ENCODE measurements around the gene MORN1. TPM values are rescaled to one million over a fixed set of nuclear protein-coding genes. Genes with fewer than 3 reads are reported as not detected.

The MORN1 gene
- polyA plus RNA-seq, 1 donor from 2014 or later: 10.9 TPM

DNA sequence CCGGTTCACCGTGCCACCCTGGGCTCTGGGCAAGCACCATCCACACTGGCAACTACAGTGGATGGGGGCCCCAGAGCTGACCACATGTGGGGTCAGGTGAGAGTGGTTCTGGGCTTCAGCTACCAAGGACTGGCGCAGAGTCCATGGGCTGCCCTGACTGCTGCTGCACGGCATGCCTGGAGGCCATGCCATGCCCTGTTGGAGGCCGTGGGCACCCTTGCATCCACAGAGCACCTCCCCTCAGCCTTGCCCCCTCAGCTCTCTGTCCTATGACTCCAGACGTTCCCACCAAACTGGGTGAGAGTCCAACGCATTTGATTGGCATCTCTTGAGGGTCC is 15.5 kb downstream of the MORN1 start:
- Histone ChIP-seq H3K4me3 (ENCODE audit: low read length) (no peak overlapping the region), H3K27me3 (ENCODE audit: insufficient read depth, low read depth, low read length) (no peaks in the 10 kb centered on the region), H3K9ac (ENCODE audit: low read length) (no peak overlapping the region), H3K27ac (ENCODE audit: low read length) (no peak overlapping the region), H3K9me3 (ENCODE audit: low read length) (no peaks in the 10 kb centered on the region), H2AFZ (ENCODE audit: low read depth, low read length) (no peak overlapping the region), H4K20me1 (ENCODE audit: insufficient read depth) (no peaks in the 10 kb centered on the region), H3K4me2 (ENCODE audit: low read length) (no peak overlapping the region), H3K79me2 (replicated peaks; ENCODE audit: insufficient read depth, low read length) (no peaks in the 10 kb centered on the region), H3F3A (ENCODE audit: insufficient read depth, low read length, poor library complexity, severe bottlenecking) (no peaks in the 10 kb centered on the region), H3K36me3 (ENCODE audit: insufficient read depth, low read length) (no peaks in the 10 kb centered on the region), H3K9me2 (ENCODE audit: insufficient read depth, low read length) (no peaks in the 10 kb centered on the region)
- TF ChIP-seq SMC3 (conservative IDR thresholded peaks at IDR 0.05; ENCODE audit: poor library complexity) (no peak), RAD21 (conservative IDR thresholded peaks at IDR 0.05) (no peak), MXI1 (conservative IDR thresholded peaks at IDR 0.05; ENCODE audit: poor library complexity, severe bottlenecking) (no peak), TAF1 (IDR thresholded peaks at IDR 0.05; ENCODE audit: low read depth) (no peak), EP300 (conservative IDR thresholded peaks at IDR 0.05; ENCODE audit: poor library complexity, severe bottlenecking) (no peak), EZH2 (IDR thresholded peaks at IDR 0.05; ENCODE audit: borderline replicate concordance, insufficient read depth, low read length, poor library complexity, severe bottlenecking) (no peak), POLR2AphosphoS5 (IDR thresholded peaks at IDR 0.05) (no peak)
- TF ChIP-seq, protein P1, sequence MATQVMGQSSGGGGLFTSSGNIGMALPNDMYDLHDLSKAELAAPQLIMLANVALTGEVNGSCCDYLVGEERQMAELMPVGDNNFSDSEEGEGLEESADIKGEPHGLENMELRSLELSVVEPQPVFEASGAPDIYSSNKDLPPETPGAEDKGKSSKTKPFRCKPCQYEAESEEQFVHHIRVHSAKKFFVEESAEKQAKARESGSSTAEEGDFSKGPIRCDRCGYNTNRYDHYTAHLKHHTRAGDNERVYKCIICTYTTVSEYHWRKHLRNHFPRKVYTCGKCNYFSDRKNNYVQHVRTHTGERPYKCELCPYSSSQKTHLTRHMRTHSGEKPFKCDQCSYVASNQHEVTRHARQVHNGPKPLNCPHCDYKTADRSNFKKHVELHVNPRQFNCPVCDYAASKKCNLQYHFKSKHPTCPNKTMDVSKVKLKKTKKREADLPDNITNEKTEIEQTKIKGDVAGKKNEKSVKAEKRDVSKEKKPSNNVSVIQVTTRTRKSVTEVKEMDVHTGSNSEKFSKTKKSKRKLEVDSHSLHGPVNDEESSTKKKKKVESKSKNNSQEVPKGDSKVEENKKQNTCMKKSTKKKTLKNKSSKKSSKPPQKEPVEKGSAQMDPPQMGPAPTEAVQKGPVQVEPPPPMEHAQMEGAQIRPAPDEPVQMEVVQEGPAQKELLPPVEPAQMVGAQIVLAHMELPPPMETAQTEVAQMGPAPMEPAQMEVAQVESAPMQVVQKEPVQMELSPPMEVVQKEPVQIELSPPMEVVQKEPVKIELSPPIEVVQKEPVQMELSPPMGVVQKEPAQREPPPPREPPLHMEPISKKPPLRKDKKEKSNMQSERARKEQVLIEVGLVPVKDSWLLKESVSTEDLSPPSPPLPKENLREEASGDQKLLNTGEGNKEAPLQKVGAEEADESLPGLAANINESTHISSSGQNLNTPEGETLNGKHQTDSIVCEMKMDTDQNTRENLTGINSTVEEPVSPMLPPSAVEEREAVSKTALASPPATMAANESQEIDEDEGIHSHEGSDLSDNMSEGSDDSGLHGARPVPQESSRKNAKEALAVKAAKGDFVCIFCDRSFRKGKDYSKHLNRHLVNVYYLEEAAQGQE (IDR thresholded peaks at IDR 0.05; ENCODE audit: borderline replicate concordance): no peak
- TF ChIP-seq, protein P2, sequence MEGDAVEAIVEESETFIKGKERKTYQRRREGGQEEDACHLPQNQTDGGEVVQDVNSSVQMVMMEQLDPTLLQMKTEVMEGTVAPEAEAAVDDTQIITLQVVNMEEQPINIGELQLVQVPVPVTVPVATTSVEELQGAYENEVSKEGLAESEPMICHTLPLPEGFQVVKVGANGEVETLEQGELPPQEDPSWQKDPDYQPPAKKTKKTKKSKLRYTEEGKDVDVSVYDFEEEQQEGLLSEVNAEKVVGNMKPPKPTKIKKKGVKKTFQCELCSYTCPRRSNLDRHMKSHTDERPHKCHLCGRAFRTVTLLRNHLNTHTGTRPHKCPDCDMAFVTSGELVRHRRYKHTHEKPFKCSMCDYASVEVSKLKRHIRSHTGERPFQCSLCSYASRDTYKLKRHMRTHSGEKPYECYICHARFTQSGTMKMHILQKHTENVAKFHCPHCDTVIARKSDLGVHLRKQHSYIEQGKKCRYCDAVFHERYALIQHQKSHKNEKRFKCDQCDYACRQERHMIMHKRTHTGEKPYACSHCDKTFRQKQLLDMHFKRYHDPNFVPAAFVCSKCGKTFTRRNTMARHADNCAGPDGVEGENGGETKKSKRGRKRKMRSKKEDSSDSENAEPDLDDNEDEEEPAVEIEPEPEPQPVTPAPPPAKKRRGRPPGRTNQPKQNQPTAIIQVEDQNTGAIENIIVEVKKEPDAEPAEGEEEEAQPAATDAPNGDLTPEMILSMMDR (IDR thresholded peaks at IDR 0.05; ENCODE audit: poor library complexity, severe bottlenecking): no peak

DNA sequence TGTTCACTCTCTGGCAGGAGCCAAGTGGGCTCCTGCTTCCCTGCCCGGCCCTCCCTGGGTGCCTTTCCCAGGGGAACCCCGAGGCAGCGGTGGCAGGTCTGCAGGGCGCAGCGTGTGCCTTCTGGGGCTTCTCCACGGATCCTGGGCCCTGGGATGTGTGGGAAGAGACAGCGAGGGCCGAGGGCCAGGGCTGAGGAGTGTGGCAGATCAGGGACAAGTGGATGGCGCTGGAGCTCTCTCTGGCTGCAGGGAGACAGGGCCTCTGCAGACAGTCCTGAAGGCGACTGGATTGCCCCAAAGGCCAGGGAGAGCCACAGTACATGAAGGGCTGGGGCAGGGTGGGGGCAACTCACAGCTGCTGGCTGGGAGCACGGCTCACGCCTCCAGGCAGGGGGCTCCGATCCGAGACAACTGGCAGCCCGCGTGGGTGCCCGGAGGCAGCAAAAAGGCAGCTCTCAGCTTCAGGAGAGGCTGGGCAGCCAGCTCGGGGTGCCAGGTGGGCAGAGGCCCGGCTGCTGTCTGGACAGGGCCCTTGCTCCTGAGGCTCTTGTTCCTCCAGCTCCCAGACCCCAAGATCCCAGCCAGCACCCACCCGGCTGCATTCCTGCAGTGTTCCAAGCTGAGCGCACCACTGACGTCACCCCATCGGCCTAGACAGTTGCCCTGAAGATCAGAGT is 16.0 kb downstream of the MORN1 start:
- Histone ChIP-seq H3K9me2 (ENCODE audit: insufficient read depth, low read length) (no peaks in the 10 kb centered on the region), H3K9ac (ENCODE audit: low read length) (no peak overlapping the region), H3K4me2 (ENCODE audit: low read length) (no peak overlapping the region), H3K27ac (ENCODE audit: low read length) (no peak overlapping the region), H3K9me3 (ENCODE audit: low read length) (no peaks in the 10 kb centered on the region), H3F3A (ENCODE audit: insufficient read depth, low read length, poor library complexity, severe bottlenecking) (no peaks in the 10 kb centered on the region), H2AFZ (ENCODE audit: low read depth, low read length) (no peak overlapping the region), H3K79me2 (replicated peaks; ENCODE audit: insufficient read depth, low read length) (no peaks in the 10 kb centered on the region), H3K4me3 (ENCODE audit: low read length) (no peak overlapping the region), H4K20me1 (ENCODE audit: insufficient read depth) (no peaks in the 10 kb centered on the region), H3K27me3 (ENCODE audit: insufficient read depth, low read depth, low read length) (no peaks in the 10 kb centered on the region), H3K36me3 (ENCODE audit: insufficient read depth, low read length) (no peaks in the 10 kb centered on the region)
- no peak for TF ChIP-seq TAF1 (IDR thresholded peaks at IDR 0.05; ENCODE audit: low read depth)
- TF ChIP-seq EZH2 (IDR thresholded peaks at IDR 0.05; ENCODE audit: borderline replicate concordance, insufficient read depth, low read length, poor library complexity, severe bottlenecking): no peak
- no peak for TF ChIP-seq RAD21 (conservative IDR thresholded peaks at IDR 0.05)
- TF ChIP-seq, protein P1 (IDR thresholded peaks at IDR 0.05; ENCODE audit: borderline replicate concordance): no peak
- TF ChIP-seq POLR2AphosphoS5 (IDR thresholded peaks at IDR 0.05): no peak
- TF ChIP-seq, protein P2 (IDR thresholded peaks at IDR 0.05; ENCODE audit: poor library complexity, severe bottlenecking): no peak
- no peak for TF ChIP-seq SMC3 (conservative IDR thresholded peaks at IDR 0.05; ENCODE audit: poor library complexity)
- no peak for TF ChIP-seq MXI1 (conservative IDR thresholded peaks at IDR 0.05; ENCODE audit: poor library complexity, severe bottlenecking)
- no peak for TF ChIP-seq EP300 (conservative IDR thresholded peaks at IDR 0.05; ENCODE audit: poor library complexity, severe bottlenecking)

All from neural cell (in vitro differentiated cells).